Measurements from ENCODE around the gene MYO5B.
"Not testable (repeated sequence)": the region's sequence is repeated elsewhere in the genome, so short reads cannot be mapped to it uniquely, and the experiment has no call there.

The MYO5B gene

DNA sequence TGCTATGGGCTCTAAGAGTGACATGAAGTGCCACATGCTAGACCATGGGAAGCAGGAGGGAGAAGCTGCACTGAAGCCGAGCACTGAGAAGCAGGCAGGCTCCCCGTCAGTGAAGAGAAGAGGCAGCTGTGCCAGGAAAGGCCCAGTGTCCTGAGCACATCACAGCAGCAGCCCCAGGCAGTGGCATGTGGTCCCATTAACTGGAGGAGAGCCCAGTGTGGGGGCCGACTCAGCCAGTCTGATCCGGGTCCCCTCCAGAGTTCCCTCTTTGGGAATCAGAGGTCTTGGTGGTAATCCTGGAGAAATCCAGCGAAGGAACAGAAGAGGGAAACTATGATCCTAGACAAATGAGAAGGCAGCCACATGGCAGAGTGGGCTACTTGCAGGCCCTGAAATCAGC is 284.9 kb downstream of the MYO5B start:
- no peak for DNase-seq

DNA sequence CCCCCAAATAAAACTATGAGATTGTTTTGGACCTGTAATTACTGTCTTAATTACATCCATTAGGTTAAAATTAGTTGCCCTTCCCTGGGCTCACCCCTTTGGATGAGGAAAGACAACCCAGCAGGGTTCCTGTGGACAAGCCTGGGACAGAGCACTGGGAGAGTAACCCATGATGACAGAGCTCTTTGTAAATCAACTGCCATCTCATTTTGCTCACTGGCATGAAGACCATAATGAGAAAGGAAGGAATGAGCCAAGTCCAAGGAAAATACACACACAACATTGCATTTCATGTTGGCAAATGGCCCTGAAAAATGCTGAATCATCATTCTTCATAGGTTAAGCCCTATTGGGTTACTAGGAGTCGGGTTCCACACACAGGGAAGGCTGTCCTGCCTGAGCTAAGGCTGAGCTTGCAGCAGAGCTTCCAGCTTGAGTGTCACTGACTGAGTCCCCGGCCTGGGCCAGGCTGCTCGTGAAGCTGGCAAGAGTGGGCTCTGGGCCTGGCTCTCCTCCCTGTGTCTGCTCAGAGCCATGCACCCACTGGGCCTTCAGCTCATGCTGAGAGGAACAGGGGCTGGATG is 287.5 kb downstream of the MYO5B start:
- DNase-seq = peak; percentile 82

DNA sequence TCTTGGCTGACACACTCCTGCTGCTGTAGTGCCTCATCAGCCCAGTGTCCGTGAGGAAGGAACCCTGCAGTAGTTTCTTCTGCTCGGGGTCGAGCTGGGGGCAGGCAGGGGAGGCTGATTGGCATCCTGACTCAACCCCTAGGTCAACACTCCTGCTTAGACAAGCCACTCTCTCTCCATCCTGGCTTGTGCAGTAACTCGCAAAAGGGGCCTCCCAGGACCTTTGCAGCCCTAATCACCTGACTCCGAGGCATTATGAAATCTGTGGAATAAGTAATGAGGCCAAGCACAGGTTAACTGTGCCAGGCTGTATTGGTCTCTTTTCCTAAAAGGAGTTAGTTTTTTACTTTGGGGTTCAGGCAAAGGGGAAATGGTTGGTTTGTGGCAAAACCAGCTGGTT is 289.2 kb downstream of the MYO5B start:
- no peak for DNase-seq

DNA sequence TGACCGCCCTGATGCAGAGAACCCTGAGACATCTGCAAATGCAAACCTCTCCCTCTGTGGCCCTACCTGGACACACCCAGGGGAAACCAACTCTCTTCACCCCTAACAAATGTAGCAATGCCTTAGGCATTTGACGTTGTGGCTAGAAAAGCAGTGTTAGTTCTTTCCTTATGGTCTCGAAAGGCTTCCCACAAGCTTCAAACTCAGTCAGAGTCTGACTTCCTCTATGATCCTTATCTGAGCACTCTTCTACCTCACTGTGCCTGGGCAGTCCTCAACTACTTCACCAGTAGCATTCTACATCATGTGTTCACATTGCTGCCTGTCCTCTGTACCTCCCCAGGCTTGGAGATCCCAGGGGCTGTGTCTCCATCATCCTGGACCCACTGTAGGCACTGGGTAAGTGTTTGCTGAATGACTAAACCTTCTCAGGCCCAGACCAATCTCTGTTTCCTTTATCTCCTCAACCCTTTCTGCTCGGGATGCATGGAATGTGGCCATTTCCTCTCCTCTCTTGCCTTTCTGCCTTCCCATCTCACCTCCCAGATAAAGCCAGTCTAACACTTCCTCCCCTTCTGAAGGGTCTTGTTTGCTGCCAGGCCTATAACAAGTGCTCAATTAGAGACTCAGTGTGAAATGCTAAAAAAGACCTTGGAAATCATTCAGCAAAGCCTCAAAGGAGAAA is 289.9 kb downstream of the MYO5B start:
- DNase-seq = no peak

DNA sequence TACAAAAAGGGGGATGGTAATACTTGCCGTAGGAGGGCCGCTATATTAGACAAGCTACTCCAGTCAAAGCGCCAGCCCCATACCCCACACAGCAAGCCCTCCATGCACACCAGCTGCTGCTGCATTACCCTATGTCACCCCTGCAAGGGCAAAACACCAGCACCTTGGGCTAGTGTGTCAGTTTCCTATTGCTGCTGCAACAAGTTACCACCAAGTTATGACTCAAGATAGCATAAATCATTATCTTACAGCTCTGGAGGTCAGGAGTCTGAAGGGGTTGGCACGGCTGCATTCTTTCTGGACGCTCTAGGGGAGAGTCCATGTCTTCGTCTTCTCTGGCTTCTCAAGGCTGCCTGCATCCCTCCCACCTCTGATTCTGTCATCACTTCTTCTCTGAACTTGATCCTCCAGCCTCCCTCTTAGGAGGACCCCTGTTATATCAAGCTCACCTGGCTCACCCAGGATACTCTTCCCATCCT is 293.0 kb downstream of the MYO5B start:
- no peak for DNase-seq

DNA sequence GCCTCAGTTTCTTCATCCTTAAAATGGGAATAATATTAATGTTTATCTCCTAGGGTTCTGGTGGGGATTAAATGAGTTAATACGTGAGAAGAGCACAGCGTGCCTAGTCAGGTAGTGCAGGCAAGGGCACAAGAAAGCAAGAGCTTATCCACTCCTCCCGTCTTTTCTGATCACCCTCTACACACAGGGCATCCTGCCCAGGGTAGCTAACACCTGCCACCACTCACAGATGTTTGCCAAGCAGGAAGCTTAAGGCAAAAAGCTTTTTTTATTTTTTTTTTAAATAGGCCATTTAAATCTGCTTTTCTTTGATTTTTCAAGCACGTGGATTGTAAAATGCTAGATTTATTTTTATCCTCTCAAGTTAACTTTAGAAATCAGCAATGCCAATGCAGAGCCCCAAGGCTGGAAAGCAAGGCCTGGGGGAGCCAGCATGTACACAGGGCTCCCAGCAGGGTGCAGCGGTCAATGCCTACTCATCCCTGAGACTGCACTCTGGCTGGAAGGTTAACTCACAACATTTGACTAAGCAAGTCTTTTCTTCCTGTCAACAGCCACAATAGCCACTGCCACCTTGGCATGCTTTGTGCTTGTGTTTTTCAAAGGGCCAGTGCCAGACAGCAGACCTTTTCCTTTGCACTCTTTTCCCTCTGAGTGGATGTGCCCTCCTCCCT is 295.2 kb downstream of the MYO5B start:
- DNase-seq = peak; percentile 96

DNA sequence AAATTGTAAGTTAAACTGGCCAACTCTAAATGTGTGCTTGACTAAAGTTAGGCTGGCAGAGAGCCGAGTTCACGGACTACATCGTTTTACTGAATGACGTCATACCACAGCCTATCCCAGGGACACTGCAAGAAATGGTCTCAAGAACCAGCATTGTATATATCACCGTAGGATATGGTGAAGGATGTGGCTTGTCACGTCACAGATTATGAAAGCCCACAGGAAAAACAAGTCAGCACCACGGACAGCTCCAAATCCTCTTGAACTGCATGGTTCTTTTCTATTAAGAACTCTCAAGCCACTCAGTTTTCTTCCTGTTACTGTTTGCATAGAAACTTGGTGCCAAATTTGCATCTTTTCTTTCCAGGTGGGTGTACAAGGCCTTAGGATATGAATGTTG is 296.5 kb downstream of the MYO5B start:
- peak; percentile 71 for DNase-seq

DNA sequence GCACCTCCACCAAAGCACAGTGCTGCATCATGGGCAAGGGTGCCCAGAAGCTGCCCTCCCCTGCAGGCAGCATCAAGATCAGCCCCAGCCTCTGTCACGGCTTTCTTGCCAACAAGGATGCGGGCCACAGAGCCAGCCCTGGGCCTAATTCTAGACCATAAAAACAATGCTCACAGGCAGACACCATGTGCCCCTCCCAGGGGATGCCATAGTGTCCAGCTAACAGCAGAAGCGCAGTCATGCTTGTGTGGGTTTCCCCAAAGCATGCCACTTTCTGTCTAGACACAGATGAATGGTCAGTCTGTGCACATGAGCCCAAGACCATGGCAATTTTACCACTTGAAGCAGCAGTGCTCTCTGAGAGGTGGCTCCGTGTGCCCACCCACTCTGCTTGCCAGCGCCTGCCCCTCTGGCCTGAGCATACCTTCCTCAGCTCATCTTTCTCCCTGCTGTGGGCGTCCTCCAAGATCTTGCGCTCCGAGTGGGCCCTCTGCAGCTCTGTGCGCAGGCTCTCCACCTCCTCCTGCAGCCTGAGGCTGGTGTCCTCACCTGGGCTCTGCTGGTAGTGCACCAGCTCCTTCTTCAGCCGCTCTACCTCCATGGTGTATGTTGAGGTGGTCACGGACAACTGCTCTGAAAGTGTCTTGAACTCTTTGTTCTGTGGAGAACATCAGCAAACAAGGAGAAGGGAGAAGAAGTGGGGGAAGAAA is 300.3 kb downstream of the MYO5B start:
- peak; percentile 94 for DNase-seq

DNA sequence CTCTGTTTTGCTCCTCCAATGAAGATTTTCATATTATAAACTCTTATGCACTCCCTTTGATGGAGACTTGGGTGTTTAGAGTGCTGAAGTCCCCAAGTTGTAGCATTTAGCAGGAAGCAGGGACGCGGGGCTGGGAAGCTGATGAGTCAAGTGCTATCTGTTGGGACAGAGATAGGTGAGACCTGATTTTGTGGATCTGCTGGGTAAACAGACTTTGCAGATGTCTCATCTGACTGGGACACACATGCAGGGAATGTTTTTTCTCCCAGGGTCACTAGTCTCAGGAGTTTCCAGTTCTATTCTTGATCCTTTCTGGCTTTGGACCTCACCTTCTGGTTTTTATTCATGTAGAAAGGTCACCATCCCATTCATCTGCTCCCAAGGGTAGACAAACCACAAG is 301.9 kb downstream of the MYO5B start:
- no peak for DNase-seq

DNA sequence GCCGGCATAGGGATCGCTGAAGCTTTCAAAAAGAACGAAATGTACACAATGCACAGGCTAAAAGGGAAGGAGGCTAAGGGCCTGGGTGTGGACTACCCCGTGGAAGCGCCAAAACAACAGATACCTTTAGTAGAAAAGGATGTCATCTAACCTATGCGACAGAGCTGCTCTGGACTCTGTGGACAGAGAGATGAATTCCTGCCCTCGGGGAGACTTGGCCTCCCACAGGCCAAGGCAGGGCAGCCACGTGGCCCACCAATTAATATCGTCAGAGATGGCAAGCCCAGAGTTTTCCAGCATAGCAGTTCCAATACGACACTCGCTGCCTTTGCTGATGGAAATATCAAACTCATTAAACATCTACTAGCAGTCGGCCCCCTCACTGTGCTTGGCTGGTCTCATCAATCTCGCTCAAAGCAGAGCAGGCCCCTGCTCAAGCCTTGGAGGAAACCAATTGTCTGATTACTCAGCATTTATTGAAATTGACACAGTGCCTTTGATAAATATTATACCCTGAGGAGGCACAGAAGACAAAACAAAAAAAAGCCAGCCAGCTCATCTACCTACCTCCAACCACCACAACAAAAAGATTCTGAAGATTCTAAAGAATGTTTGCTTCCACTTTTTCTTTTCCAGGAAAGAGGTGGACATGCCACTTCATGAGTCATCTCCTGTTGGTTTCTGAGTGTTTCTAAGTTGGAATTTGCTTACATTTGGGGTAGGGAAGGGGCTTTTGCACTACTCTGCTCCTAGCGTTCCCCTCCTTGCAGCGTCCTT is 302.6 kb downstream of the MYO5B start:
- DNase-seq = no peak

DNA sequence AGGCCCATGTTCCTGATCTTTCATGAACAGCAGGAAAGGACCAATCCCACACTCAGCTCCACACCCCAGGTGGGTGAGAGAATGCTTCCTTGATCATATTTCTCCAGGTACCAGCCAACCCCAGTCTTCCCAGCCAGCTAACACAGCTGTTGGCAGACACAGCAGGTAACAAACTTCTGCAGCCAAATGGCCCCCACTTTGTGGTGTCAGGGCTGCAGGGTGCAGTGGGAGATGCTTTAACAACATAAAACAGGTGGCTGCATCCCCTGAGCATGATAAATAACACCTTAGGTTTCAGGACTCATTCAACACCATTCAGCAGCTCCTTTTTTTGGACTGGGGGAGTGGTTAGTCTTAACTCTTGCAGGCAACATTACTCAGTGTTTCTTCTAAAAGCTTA is 304.9 kb downstream of the MYO5B start:
- no peak for DNase-seq

DNA sequence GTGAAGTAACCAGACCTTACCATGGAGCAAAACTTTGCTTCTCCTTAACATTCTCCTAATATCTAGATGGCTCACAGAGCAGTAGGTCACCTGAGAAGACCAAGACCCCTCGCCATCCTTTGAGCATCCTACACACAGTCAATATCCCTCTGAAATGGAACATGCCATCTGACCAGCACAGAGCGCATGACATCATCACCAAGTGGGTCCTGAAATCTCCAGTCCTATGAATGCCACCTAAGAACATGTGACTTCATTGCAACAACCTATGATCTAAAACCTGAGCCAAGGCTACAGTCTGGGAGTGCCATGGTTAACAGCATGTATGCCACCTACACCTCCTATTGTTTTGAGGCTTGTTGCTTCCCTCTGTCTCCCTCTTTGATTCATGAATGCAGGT is 305.4 kb downstream of the MYO5B start:
- DNase-seq = not testable (repeated sequence)

DNA sequence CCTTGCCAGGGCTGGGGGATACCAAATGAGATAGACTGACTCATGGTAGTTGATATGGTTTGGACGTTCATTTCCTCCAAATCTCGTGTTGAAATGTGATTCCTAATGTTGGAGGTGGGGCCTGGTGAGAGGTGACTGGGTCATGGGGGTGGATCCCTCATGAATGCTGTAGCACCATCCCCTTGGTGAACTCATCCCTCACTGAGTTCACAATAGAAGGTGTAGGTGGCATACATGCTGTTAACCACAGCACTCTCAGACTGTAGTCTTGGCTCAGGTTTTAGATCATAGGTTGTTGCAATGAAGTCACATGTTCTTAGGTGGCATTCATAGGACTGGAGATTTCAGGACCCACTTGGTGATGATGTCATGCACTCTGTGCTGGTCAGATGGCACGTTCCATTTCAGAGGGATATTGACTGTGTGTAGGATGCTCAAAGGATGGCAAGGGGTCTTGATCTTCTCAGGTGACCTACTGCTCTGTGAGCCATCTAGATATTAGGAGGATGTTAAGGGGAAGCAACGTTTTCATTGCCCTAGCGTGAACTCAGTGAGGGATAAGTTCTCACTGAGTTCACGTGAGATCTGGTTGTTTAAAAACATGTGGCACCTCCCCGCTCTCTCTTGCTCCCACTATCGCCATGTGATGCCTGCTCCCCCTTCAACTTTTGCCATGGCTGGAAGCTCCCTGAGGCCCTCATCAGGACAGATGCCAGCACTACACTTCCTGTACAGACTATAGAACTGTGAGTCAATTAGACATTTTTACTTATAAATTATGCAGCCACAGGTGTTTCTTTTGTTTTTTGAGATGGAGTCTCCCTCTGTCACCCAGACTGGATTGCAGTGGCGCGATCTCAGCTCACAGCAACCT is 307.8 kb downstream of the MYO5B start:
- DNase-seq = no peak

DNA sequence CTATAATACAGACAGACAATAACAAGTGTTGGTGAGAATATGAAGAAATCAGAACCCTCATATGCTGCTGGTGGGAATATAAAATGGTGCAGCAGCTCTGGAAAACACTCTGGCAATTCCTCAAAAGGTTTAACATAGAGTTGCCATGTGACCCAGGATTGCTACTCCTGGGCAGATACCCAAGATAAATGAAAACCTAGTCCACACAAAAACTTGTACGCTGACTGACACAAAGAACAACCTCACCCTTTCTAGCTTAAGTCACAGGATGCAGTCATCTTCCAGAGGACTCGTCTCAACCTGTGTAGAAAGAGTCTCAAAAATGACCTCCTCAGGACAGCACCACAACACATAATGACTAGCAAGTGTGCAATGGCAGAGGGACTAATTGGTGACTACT is 310.0 kb downstream of the MYO5B start:
- DNase-seq = no peak

DNA sequence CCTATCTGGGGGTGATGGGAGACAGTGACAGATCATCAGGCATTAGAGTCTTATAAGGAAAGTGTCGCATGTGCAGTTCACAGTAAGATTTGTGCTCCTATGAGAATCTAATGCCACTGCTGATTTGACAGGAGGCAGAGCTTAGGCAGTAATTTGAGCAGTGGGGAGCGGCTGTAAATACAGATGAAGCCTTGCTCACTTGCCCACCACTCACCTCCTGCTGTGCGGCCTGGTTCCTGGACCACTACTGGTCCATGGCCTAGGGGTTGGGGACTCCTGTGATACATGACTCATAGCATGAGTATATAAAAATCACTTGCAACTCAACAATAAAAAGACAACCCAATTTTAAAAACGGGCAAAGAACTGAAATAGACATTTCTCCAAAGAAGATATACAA is 310.5 kb downstream of the MYO5B start:
- no peak for DNase-seq

DNA sequence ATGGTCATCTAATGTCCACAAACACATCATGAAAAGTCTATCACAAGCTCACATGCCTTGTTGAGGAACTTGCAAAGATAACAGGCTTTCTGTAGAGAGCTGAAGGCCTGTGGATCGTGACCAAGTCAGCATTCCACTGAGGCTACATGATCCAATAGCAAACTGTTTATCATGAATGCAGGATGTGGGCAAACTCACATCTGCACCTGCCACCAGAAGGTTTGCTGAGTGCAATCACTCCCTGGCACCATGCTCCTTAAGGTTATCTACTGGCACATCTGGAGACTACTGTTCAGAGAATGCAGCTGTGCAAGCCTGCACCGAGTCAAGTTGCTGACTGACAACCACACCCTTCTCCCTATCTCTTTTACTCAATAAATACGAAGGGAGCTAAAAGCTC is 314.3 kb downstream of the MYO5B start:
- no peak for DNase-seq

DNA sequence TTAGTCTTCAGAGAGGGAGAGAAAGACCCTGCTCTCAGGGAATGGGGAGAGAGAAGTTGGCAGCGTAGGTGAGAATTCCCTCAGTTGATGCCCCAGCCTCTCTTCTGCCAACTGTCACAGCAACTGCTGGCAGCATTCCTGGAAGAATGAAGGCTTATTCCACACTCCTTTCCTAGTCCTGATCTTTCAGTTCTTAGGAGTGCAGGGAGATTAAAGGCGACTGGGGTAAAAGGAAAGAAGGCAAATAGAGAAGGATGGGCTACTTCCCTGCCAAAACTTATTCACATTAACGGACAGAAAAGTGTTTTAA is 315.7 kb downstream of the MYO5B start:
- no peak for DNase-seq

DNA sequence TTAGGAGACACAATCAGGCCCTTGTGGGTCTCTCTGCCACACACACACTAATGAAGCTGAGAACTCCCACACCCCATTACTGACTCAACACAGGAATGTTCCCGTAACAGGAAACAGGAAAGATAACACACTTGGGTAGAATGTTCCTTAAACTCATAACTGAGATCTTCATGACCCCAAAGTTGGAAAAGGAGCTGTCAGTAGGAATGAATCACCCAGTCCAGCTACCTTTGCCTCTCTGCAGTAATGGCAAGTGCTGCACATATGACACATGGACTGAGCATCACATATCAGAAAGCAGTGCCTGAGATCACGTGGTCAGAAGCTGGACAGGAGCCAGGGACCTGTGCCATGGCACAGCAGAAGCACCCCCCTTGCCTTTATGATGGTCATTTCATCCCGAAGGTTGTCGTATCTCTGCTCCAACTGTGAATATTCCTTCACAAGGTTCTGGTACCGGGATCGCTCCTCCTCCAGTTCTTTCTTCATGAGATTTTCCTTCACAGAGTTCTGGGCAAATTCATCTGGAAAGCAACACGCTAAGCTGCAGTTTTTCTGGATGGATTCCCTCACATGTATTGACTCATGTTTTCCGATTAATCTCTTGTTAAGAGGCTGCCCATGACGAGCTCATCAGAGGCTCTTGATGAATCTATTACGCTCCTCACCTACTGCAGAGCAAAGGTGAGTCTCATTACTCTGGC is 316.2 kb downstream of the MYO5B start:
- no peak for DNase-seq

DNA sequence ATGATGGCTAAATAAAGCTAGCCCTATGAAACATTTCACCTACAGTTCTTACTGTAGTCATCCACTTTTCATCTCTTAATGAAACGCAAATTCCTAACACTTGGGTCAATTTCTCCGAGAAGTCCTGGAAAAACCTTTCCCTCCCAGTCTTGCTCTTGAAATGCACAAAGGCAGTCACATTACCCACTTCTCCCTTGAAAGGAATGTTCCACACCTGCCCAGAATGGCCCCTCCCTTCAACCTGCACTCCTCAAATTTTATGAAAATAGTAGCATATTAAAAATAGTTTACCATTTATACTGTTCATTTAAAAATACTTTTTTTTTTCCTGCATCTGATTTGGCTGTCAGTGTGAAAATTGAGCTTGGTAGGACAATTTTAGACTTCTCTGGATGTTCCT is 316.9 kb downstream of the MYO5B start:
- no peak for DNase-seq

DNA sequence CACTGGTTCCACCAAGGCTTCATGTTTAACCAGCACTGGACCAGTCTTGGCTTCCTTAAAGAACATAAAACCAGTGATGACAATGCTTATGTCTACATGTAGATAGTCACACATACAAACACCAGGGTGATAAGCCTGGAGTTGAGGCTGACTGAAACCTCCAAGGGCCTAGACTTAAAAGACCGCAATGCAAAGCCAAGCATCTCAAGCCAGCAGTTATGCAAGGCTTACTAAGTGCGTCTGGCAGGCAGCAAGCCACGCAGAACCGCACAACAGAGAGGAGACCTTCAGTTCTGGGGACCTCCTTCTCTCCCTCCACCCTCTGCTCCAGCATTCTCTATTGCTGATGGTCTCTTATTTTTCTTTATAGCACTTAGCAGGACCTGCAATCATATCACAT is 318.4 kb downstream of the MYO5B start:
- no peak for DNase-seq

DNA sequence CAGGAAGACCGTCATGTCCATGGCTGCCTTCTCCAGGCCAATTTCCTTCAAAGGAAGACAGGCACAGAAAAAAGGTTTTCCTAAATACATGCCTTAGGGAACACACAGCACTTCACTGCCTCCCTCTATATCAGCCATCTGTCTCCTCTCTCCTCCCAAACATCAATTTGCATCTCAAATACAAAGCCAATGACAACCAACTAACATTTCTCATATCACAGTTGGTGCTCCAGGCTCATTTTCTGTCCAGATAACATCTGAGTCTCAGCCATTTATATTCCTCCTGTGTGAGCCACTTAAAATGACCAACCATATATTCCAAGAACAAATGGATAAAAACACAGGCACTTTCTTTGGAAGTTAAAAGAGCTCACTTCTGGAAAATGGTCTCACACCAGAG is 319.2 kb downstream of the MYO5B start:
- no peak for DNase-seq

DNA sequence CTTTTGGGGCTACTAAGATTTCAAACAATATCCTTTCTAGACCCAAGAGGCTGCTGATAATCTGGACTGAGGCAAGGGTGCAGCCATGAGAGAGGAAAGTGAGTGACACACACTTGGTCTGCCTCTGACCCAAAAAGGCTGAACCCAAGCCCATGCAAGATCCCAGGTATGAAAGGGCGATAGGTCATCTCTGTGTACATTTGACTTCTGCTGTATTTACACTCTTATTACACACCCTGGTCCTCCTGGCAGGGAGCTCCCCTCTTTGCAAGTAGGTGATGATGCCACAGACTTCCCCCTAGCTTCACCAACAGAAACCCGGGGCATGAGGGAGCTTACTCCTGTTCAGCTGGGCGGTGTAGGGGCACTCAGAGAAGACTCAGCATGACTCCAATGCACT is 319.8 kb downstream of the MYO5B start:
- DNase-seq = no peak
